A549 (cell line): Measurements from ENCODE around the gene KRT79.

Experiments
- CHD2 ChIP-seq: fragments of 150-350 bp; IDR thresholded peaks from 2 replicates; pipeline ENCODE4 v1.6.1; 2014; ENCODE audit warnings: low read length; ENCODE audit not compliant: partially characterized antibody
- CTCF ChIP-seq: fragments of >200 bp; sonication (Bioruptor Twin); formaldehyde crosslinking; IDR thresholded peaks from 3 replicates; pipeline ENCODE4 v1.5.1; 2016
- FOSL2 ChIP-seq, 2 experiments: fragments of 450-650 bp in 1 of 2; fragments of >200 bp in 1 of 2; sonication (Bioruptor Twin) in 1 of 2; formaldehyde crosslinking; IDR thresholded peaks; 2 replicates each; pipeline versions ENCODE4 v1.5.0 to v1.6.1; 2016 to 2020; ENCODE audit warnings: mild to moderate bottlenecking in 1 of 2, moderate library complexity in 1 of 2
- POLR2A ChIP-seq: IDR thresholded peaks from 2 replicates; pipeline ENCODE4 v1.6.1; 2012; ENCODE audit warnings: mild to moderate bottlenecking, low read length
- RAD21 ChIP-seq, 2 experiments: fragments of >200 bp in 1 of 2; sonication (Bioruptor Twin) in 1 of 2; formaldehyde crosslinking in 1 of 2; IDR thresholded peaks in 1 of 2; conservative IDR thresholded peaks in 1 of 2; 2 replicates in 1 of 2; 3 replicates in 1 of 2; pipeline ENCODE4 v1.6.1; 2012 to 2018; ENCODE audit warnings: inconsistent platforms in 1 of 2
- RCOR1 ChIP-seq: fragments of 150-350 bp; IDR thresholded peaks from 2 replicates; pipeline ENCODE4 v1.6.1; 2014; ENCODE audit warnings: antibody characterized with exemption, low read length, low read depth
- REST ChIP-seq: fragments of 200-600 bp; sonication (generic); IDR thresholded peaks from 2 replicates; pipeline ENCODE4 v1.6.1; 2016; ENCODE audit warnings: antibody characterized with exemption, mild to moderate bottlenecking, moderate library complexity
- RFX5 ChIP-seq: fragments of 450-650 bp; IDR thresholded peaks from 2 replicates; pipeline ENCODE4 v1.7.1; 2014; ENCODE audit warnings: antibody characterized with exemption, mild to moderate bottlenecking, moderate library complexity
- SREBF2 ChIP-seq: fragments of 450-650 bp; IDR thresholded peaks from 2 replicates; pipeline ENCODE4 v1.6.1; 2014; ENCODE audit warnings: mild to moderate bottlenecking, moderate library complexity
- TF ChIP-seq, protein P1 (sequence below): fragments of >200 bp; sonication (Bioruptor Twin); formaldehyde crosslinking; IDR thresholded peaks from 3 replicates; pipeline ENCODE4 v1.6.1; 2016
- TF ChIP-seq, protein P2 (sequence below): IDR thresholded peaks from 2 replicates; pipeline ENCODE4 v1.6.1; 2012
- TF ChIP-seq, protein P3 (sequence below): IDR thresholded peaks from 2 replicates; pipeline ENCODE4 v1.6.1; 2012

DNA sequence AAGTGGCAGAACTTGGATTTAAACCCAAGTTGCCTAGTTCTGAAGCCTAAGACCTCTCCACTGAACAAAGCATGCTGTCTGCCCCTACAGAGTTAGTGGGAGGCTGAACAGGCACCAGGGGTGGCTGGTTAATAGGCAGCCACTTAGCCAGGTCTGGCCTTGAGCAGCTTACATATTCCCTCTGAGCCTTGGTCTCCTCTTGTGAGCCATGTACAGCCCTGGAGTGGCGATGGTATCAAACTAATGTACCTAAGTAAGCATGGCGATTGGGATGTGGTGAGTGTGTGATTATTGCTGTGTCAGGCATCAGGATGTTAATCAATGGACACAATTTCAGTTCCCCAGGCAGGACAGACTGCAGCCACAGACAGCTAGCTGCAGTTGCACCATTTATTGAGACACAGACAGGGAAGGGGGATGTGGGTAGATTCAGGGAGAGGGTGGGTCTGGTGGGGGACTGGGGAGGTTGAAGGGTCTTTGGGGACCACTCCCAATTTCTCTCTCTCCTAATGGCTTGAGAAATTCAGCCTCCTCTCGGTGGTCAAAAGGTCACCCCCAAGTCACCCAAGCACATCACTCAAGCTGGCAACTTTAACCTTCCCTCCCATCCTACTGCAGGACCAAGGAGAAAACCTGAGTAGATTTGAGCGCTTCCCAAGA, 12.9 kb downstream of the KRT79 start:
- TF ChIP-seq POLR2A, result no peak
- TF ChIP-seq, protein P1, sequence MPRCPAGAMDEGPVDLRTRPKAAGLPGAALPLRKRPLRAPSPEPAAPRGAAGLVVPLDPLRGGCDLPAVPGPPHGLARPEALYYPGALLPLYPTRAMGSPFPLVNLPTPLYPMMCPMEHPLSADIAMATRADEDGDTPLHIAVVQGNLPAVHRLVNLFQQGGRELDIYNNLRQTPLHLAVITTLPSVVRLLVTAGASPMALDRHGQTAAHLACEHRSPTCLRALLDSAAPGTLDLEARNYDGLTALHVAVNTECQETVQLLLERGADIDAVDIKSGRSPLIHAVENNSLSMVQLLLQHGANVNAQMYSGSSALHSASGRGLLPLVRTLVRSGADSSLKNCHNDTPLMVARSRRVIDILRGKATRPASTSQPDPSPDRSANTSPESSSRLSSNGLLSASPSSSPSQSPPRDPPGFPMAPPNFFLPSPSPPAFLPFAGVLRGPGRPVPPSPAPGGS, result no peak
- no peak for TF ChIP-seq RAD21 (conservative IDR thresholded peaks at IDR 0.05 in 1 of 2, IDR thresholded peaks at IDR 0.05 in 1 of 2)
- no peak for TF ChIP-seq REST
- TF ChIP-seq CTCF, result no peak
- TF ChIP-seq FOSL2 (IDR thresholded peaks at IDR 0.05), result no peak
- no peak for TF ChIP-seq FOSL2 (CRISPR knock-in tag; IDR thresholded peaks at IDR 0.05)
- TF ChIP-seq, protein P2, sequence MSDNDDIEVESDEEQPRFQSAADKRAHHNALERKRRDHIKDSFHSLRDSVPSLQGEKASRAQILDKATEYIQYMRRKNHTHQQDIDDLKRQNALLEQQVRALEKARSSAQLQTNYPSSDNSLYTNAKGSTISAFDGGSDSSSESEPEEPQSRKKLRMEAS, result no peak
- TF ChIP-seq CHD2, result no peak
- no peak for TF ChIP-seq RCOR1
- TF ChIP-seq SREBF2, result no peak
- no peak for TF ChIP-seq RFX5
- TF ChIP-seq, protein P3, sequence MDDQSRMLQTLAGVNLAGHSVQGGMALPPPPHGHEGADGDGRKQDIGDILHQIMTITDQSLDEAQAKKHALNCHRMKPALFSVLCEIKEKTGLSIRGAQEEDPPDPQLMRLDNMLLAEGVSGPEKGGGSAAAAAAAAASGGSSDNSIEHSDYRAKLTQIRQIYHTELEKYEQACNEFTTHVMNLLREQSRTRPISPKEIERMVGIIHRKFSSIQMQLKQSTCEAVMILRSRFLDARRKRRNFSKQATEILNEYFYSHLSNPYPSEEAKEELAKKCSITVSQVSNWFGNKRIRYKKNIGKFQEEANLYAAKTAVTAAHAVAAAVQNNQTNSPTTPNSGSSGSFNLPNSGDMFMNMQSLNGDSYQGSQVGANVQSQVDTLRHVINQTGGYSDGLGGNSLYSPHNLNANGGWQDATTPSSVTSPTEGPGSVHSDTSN, result no peak
